ENCODE data around the gene BOK.
"Not testable (repeated sequence)": the region's sequence is repeated elsewhere in the genome, so short reads cannot be mapped to it uniquely, and the experiment has no call there.

BOK gene

DNA sequence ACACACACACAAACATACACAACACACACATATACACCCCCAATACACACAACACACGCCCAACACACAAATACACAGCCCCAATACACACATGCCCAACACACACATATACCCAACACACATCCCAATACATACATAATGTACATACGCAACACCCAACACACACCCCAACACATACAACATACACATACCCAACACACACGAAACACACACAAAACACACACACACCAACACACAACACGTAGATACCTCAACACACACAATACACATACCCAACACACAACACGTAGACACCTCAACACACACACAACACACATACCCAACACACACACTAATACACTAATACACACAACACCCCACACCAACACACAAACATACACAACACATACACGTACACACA is 41.2 kb upstream of the BOK start:
- no peak for DNase-seq (ENCODE audit: low read depth)
- H3K4me3 ChIP-seq (replicated peaks; ENCODE audit: low read depth, low read length) = no peak overlapping the region
- TF ChIP-seq, protein P1, sequence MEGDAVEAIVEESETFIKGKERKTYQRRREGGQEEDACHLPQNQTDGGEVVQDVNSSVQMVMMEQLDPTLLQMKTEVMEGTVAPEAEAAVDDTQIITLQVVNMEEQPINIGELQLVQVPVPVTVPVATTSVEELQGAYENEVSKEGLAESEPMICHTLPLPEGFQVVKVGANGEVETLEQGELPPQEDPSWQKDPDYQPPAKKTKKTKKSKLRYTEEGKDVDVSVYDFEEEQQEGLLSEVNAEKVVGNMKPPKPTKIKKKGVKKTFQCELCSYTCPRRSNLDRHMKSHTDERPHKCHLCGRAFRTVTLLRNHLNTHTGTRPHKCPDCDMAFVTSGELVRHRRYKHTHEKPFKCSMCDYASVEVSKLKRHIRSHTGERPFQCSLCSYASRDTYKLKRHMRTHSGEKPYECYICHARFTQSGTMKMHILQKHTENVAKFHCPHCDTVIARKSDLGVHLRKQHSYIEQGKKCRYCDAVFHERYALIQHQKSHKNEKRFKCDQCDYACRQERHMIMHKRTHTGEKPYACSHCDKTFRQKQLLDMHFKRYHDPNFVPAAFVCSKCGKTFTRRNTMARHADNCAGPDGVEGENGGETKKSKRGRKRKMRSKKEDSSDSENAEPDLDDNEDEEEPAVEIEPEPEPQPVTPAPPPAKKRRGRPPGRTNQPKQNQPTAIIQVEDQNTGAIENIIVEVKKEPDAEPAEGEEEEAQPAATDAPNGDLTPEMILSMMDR (IDR thresholded peaks at IDR 0.05; ENCODE audit: low read length, missing control alignments) = no peak

DNA sequence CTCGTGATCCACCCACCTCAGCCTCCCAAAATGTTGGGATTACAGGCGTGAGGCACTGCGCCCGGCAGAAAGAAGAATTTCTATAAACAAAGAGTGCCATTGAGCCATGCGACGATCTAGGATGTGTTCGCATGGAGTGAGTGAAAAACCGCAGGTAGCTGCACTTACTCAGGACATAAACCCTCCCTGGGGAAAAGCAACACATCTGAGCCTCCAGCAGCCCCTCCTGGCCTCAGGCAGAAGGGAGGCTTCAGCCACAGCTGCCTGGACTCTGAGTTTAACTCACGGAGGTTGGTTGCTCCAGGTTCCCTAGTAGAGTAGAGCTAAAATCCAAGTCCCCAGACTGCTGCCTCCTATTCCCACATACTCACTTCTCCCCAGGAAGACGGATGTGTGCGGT is 38.9 kb upstream of the BOK start:
- no peak overlapping the region for H3K4me3 ChIP-seq (replicated peaks; ENCODE audit: low read depth, low read length)
- TF ChIP-seq, protein P1 (IDR thresholded peaks at IDR 0.05; ENCODE audit: low read length, missing control alignments) = no peak
- DNase-seq (ENCODE audit: low read depth) = no peak

DNA sequence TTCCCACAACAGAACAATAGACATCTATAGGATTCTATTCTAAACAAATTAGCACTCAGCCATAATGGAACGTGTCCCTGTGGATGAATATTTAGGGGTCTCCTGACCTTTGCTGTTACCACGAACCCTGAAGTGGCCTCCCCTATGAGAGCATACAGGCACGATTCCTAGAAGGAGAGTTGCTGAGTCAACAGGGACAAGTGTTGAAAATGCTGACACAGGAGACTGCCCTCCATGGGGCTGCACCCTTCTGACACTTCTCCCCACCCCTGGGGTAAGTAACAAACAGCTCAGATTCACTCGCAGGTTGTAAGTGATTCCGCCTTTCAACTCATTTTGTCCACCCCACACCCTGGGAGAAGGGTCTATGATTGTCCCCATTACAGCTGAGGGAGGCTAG is 36.1 kb upstream of the BOK start:
- TF ChIP-seq, protein P1 (IDR thresholded peaks at IDR 0.05; ENCODE audit: low read length, missing control alignments) = no peak
- DNase-seq (ENCODE audit: low read depth) = no peak

DNA sequence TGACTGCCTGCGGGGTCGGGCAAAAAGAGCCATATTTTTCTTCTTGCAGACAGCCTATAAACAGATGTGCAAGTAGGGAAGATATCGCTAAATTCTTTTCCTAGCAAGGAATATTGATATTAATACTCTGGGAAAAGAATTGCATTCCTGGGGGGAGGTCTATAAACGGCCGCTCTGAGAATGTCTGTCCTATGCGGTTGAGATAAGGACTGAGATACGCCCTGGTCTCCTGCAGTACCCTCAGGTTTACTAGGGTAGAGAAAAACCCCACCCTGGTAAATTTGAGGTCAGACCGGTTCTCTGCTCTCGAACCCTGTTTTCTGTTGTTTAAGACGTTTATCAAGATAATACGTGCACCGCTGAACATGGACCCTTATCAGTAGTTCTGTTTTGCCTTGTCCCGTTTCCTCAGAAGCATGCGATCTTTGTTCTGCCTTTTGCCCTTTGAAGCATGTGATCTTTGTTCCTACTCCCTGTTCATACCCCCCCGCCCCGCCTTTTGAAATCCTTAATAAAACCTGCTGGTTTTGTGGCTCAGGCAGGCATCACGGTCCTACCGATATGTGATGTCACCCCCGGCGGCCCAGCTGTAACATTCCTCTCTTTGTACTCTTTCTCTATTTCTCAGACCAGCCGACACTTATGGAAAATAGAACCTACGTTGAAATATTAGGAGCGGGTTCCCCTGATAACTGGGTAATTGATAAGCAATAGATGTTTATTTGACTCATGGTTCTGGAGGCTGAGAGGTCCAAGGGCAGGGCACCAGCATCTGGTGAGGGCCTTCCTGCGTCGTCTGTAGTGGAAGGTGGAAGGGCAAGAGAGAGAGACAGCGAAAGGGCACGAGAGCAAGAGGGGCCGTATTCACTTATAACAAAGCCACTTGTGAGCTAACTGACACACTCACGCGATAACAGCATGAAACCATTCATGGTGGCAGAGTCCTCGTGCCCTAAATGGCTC is 32.4 kb upstream of the BOK start:
- not testable (repeated sequence) for H3K4me3 ChIP-seq (replicated peaks; ENCODE audit: low read depth, low read length); DNase-seq (ENCODE audit: low read depth)

More for the DNA sequence above, 36.1 kb upstream of the BOK start:
- H3K4me3 ChIP-seq (replicated peaks; ENCODE audit: low read depth, low read length) = no peak overlapping the region

DNA sequence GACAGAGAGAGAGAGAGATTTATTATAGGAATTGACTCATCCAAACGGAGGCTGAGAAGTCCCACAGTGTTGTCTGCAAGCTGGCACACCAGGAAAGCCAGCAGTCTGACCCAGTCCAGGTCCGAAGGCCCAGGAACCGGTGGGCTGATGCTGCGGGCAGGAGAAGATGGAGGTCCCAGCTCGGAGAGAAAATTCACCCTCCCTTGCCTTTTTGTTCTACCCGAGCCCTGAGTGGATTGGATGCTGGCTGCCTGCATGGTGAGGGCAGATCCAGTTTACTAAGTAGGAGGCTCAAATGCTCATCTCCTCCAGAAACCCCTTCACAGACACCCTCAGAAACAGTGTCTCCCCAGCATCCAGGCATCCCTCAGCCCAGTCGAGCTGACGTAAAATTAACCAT is 28.0 kb upstream of the BOK start:
- TF ChIP-seq, protein P1 (IDR thresholded peaks at IDR 0.05; ENCODE audit: low read length, missing control alignments) = no peak
- DNase-seq (ENCODE audit: low read depth) = no peak
- no peak overlapping the region for H3K4me3 ChIP-seq (replicated peaks; ENCODE audit: low read depth, low read length)

DNA sequence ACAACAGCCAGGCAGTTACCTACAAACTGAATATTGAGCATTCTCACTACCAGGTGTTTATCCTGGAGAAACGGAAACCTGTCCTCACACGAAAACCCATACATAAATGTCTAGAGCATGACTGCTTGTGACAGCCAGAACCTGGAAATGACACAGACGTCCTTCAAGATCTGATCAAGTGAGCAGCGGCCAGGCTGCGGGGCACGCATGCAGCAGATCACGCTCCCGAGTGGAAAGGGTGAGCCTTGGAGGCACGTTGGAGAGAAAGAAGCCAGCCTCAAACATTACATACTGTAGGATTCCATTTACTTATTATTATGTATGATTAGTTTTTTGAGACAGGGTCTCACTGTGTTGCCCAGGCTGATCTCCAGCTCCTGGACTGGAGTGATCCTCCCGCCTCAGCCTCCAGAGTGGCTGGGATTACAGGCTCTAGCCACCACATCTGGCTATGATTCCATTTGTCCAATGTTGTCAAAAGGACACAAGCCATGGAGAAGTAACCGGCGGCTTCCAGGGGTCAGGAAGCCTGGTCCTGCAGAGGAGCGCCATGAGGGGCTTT is 27.3 kb upstream of the BOK start:
- TF ChIP-seq, protein P1 (IDR thresholded peaks at IDR 0.05; ENCODE audit: low read length, missing control alignments) = no peak

DNA sequence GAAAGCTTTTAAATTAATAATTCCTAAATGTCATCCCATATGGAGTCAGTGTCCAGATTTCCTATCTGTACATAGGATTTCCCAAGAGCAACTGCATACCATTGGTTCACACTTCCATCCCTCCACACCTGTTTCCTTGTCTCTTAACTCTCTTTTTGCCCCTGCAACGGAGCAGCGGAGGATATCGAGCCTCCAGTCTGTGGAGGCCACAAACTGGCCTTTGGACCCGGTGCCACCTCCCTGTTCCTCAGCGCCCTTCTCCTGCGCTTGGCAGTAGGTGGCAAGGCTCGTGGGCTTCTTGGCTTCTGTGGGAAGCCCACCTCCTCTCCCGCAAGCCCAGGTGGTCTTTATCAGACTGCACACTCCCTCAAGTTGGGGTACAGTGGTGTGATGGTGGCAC is 26.4 kb upstream of the BOK start:
- no peak overlapping the region for H3K4me3 ChIP-seq (replicated peaks; ENCODE audit: low read depth, low read length)
- TF ChIP-seq, protein P1 (IDR thresholded peaks at IDR 0.05; ENCODE audit: low read length, missing control alignments) = no peak
- DNase-seq (ENCODE audit: low read depth) = no peak

More for the DNA sequence above, 27.3 kb upstream of the BOK start:
- no peak for DNase-seq (ENCODE audit: low read depth)
- H3K4me3 ChIP-seq (replicated peaks; ENCODE audit: low read depth, low read length) = no peak overlapping the region
